ENCODE results near the gene MEDAG. TPM values are rescaled to one million over a fixed set of nuclear protein-coding genes. Genes with fewer than 3 reads are reported as not detected.

The MEDAG gene
- total RNA-seq: not detected
- 0.09 TPM for total RNA-seq (2013)

DNA sequence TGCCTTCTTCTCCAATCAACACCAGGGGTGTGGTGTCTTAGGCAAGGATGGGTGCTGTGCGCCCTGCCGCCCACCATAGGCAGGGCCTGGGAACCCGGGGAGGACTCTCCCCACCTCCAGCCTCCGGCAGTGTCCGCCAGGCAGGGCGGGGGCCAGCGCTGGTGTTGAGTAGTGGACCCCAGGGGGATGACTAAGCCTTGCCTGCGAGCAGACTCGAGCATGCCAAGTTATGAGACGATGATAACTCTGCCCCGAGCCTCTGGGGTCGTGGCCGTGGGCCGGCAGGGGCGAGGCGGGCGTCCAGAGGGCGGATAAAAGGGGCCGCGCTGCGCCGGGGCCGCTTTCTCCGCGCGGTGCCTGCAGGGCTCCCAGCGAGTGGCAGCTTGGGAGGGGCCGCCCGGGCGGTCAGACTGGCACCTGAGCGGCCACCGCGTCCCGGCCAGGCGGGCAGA is at the start of gene MEDAG:
MEDAG (plus strand) TSS at position 340 of the 452 bp plus-strand sequence. CDS start 245 bp downstream, outside the sequence.
- H3K27ac Mint-ChIP-seq: no peak within 1 kb of the TSS
- no peak within 1 kb of the TSS for H3K4me3 Mint-ChIP-seq
- peaks cover 0 to 9% of the 10 kb centered on the region in 2 donors for H3K4me1 Mint-ChIP-seq
- Histone ChIP-seq H3K36me3 (ENCODE audit: control insufficient read depth, insufficient read depth, low read length) (no peaks in the 10 kb centered on the region), H3K9me3 (ENCODE audit: control insufficient read depth, insufficient read depth, low read length) (no peaks in the 10 kb centered on the region), H3K4me1 (ENCODE audit: control insufficient read depth, insufficient read depth, low read length) (peaks cover 5% of the 10 kb centered on the region), H3K4me3 (ENCODE audit: low read length) (no peak within 1 kb of the TSS), H3K27ac (ENCODE audit: low read length) (no peak within 1 kb of the TSS), H3K27me3 (ENCODE audit: control insufficient read depth, insufficient read depth, low read length) (peaks cover 8% of the 10 kb centered on the region)
- intact Hi-C loops (cut with micrococcal nuclease): no loop called here
- WGBS (ENCODE audit: insufficient coverage): 27% methylated on average over 35 of the region's 35 CpGs
- H3K27me3 Mint-ChIP-seq (ENCODE audit: low read depth in 2 of 2): peaks cover 36 to 46% of the 10 kb centered on the region in 2 donors
- no peak for TF ChIP-seq CTCF (IDR thresholded peaks at IDR 0.05)
- H3K9me3 Mint-ChIP-seq: no peaks in the 10 kb centered on the region
- no peaks in the 10 kb centered on the region for H3K36me3 Mint-ChIP-seq
- ATAC-seq (no peak), DNase-seq (no peak)

DNA sequence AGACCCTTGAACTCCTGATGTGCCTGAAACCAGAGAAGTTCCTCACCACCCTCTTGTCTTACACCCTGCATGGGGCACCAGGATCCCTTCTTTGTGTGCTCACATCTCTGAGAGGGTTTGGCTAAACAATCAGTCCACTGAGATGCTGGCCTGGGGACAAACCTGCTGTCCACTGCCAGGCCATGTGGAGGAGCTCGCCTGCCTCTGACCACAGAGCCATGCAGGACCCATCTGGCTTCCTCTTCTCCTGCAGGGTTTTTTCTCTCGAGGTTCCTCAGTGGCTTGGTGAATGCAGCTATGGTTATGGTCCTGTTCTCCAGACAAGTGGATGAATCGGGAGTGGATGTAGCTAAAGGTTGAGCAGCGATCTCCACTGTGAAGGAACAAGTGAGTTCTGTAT is 49.1 kb upstream of the MEDAG start:
- Mint-ChIP-seq H3K4me1 (no peaks in the 10 kb centered on the region), H3K9me3 (no peaks in the 10 kb centered on the region)

GRCh38 chr13:30857636-30858035 is 48.4 kb upstream of the MEDAG start:
- no peak overlapping the region for H3K4me3 ChIP-seq (ENCODE audit: low read length)
- H3K36me3 ChIP-seq (ENCODE audit: control insufficient read depth, insufficient read depth, low read length): no peaks in the 10 kb centered on the region
- no peaks in the 10 kb centered on the region for H3K36me3 Mint-ChIP-seq
- H3K9me3 ChIP-seq (ENCODE audit: control insufficient read depth, insufficient read depth, low read length): no peaks in the 10 kb centered on the region
- ATAC-seq (no peak), DNase-seq (no peak)
- intact Hi-C loops (cut with micrococcal nuclease): no loop called here
- no peak overlapping the region for H3K4me3 Mint-ChIP-seq
- no peak for TF ChIP-seq CTCF (IDR thresholded peaks at IDR 0.05)
- H3K27me3 Mint-ChIP-seq (ENCODE audit: low read depth in 2 of 2): peaks cover 0 to 3% of the 10 kb centered on the region in 2 donors
- WGBS (ENCODE audit: insufficient coverage): 92% methylated on average over 6 of the region's 6 CpGs
- no peaks in the 10 kb centered on the region for H3K9me3 Mint-ChIP-seq
- no peak overlapping the region for H3K27ac ChIP-seq (ENCODE audit: low read length)
- H3K4me1 ChIP-seq (ENCODE audit: control insufficient read depth, insufficient read depth, low read length): no peaks in the 10 kb centered on the region
- no peaks in the 10 kb centered on the region for H3K27me3 ChIP-seq (ENCODE audit: control insufficient read depth, insufficient read depth, low read length)
- H3K27ac Mint-ChIP-seq: no peak overlapping the region
- no peaks in the 10 kb centered on the region for H3K4me1 Mint-ChIP-seq

More for the DNA sequence above, 49.1 kb upstream of the MEDAG start:
- Histone ChIP-seq H3K9me3 (ENCODE audit: control insufficient read depth, insufficient read depth, low read length) (no peaks in the 10 kb centered on the region), H3K4me3 (ENCODE audit: low read length) (no peak overlapping the region), H3K27me3 (ENCODE audit: control insufficient read depth, insufficient read depth, low read length) (no peaks in the 10 kb centered on the region), H3K27ac (ENCODE audit: low read length) (no peak overlapping the region), H3K36me3 (ENCODE audit: control insufficient read depth, insufficient read depth, low read length) (no peaks in the 10 kb centered on the region), H3K4me1 (ENCODE audit: control insufficient read depth, insufficient read depth, low read length) (no peaks in the 10 kb centered on the region)
- H3K36me3 Mint-ChIP-seq: no peaks in the 10 kb centered on the region
- DNase-seq: no peak
- WGBS (ENCODE audit: insufficient coverage): 58% methylated on average over 4 of the region's 4 CpGs
- no peak for TF ChIP-seq CTCF (IDR thresholded peaks at IDR 0.05)
- H3K4me3 Mint-ChIP-seq: no peak overlapping the region
- intact Hi-C loops (cut with micrococcal nuclease): no loop called here
- H3K27ac Mint-ChIP-seq: no peak overlapping the region
- no peak for ATAC-seq
- H3K27me3 Mint-ChIP-seq (ENCODE audit: low read depth in 2 of 2): peaks cover 0 to 3% of the 10 kb centered on the region in 2 donors

GRCh38 chr13:30859326-30859725 is 46.7 kb upstream of the MEDAG start:
- Mint-ChIP-seq H3K9me3 (no peaks in the 10 kb centered on the region), H3K27me3 (ENCODE audit: low read depth in 2 of 2) (peaks cover 0 to 3% of the 10 kb centered on the region in 2 donors), H3K27ac (no peak overlapping the region), H3K4me3 (no peak overlapping the region), H3K4me1 (no peaks in the 10 kb centered on the region), H3K36me3 (no peaks in the 10 kb centered on the region)
- Histone ChIP-seq H3K36me3 (ENCODE audit: control insufficient read depth, insufficient read depth, low read length) (no peaks in the 10 kb centered on the region), H3K27me3 (ENCODE audit: control insufficient read depth, insufficient read depth, low read length) (no peaks in the 10 kb centered on the region), H3K4me1 (ENCODE audit: control insufficient read depth, insufficient read depth, low read length) (no peaks in the 10 kb centered on the region), H3K9me3 (ENCODE audit: control insufficient read depth, insufficient read depth, low read length) (no peaks in the 10 kb centered on the region), H3K27ac (ENCODE audit: low read length) (no peak overlapping the region), H3K4me3 (ENCODE audit: low read length) (no peak overlapping the region)
- DNase-seq: no peak
- 85% methylated on average over 5 of the region's 5 CpGs for WGBS (ENCODE audit: insufficient coverage)
- no peak for ATAC-seq
- intact Hi-C loops (cut with micrococcal nuclease): no loop called here
- no peak for TF ChIP-seq CTCF (IDR thresholded peaks at IDR 0.05)
